B cell (primary cell): ENCODE data around the gene LARP4. TPM values are rescaled to one million over a fixed set of nuclear protein-coding genes. Genes with fewer than 3 reads are reported as not detected.

Experiments used
- ATAC-seq: fragments of 200-7000 bp; cut with Tn5 transposase; one replicate; pipeline ENCODE4 v1.10.0; 2021; ENCODE audit warnings: low read depth, mild to moderate bottlenecking, moderate number of reproducible peaks, moderate library complexity
- CTCF ChIA-PET: fragments of 350-600 bp; sonication (Branson Sonifier 250); formaldehyde crosslinking; loops from one replicate; lab custom pipeline; 2021; ENCODE audit warnings: antibody characterized with exemption, inconsistent platforms; lab: Charles Lee
- POLR2A ChIA-PET: fragments of 350-600 bp; sonication (Branson Sonifier 250); formaldehyde crosslinking; loops from one replicate; lab custom pipeline; 2021; ENCODE audit warnings: antibody characterized with exemption; lab: Charles Lee
- DNase-seq: peaks from one replicate; pipeline ENCODE4 v3.0.0; 2013
- H2AFZ ChIP-seq: 2 replicates; pipeline ENCODE4 v1.6.1; 2012; ENCODE audit warnings: mild to moderate bottlenecking, low read depth, low read length; ENCODE audit not compliant: insufficient read depth, poor library complexity, severe bottlenecking
- H3K27ac ChIP-seq, 2 donors: 1 replicate in 1 of 2; 2 replicates in 1 of 2; pipeline ENCODE4 v1.5.1; 2012 to 2013; ENCODE audit warnings: low read length in 2 of 2, mild to moderate bottlenecking in 2 of 2, moderate library complexity in 1 of 2
- H3K27me3 ChIP-seq, 4 experiments: fragments of 200-600 bp in 1 of 4; sonication (generic) in 1 of 4; replicated peaks in 1 of 4; 1 replicate in 2 of 4; 2 replicates in 2 of 4; pipeline versions ENCODE4 v1.6.1 to v1.7.0; 2013 to 2016; ENCODE audit warnings: low read length in 3 of 4, mild to moderate bottlenecking in 2 of 4, mixed read lengths in 1 of 4, moderate library complexity in 1 of 4; ENCODE audit not compliant: insufficient read depth in 4 of 4, control insufficient read depth in 3 of 4; ENCODE audit errors: control extremely low read depth in 1 of 4
- H3K36me3 ChIP-seq, 2 experiments: replicated peaks in 1 of 2; 1 replicate in 1 of 2; 2 replicates in 1 of 2; pipeline versions ENCODE4 v1.6.1 to v1.7.1; 2013; ENCODE audit warnings: low read length in 1 of 2; ENCODE audit not compliant: insufficient read depth in 2 of 2, control insufficient read depth in 1 of 2; ENCODE audit errors: control extremely low read depth in 1 of 2, extremely low read depth in 1 of 2
- H3K4me1 ChIP-seq, 2 donors: fragments of 200-600 bp in 1 of 2; sonication (generic) in 1 of 2; 1 replicate in 1 of 2; 2 replicates in 1 of 2; pipeline versions ENCODE4 v1.5.1 to v1.6.1; 2013 to 2017; ENCODE audit warnings: low read length in 2 of 2; ENCODE audit not compliant: control insufficient read depth in 2 of 2, insufficient read depth in 2 of 2
- H3K4me2 ChIP-seq: replicated peaks from 2 replicates; pipeline ENCODE3; 2012; ENCODE audit warnings: mild to moderate bottlenecking, low read depth, low read length; ENCODE audit not compliant: poor library complexity, severe bottlenecking
- H3K4me3 ChIP-seq, 5 experiments: fragments of 200-600 bp in 1 of 5; sonication (generic) in 1 of 5; 1 replicate in 3 of 5; 2 replicates in 2 of 5; pipeline versions ENCODE4 v1.5.1 to v1.7.0; 2011 to 2016; ENCODE audit warnings: low read length in 4 of 5, mild to moderate bottlenecking in 4 of 5, low read depth in 2 of 5, control low read depth in 1 of 5, moderate library complexity in 1 of 5; ENCODE audit not compliant: insufficient read depth in 1 of 5; ENCODE audit errors: control extremely low read depth in 1 of 5, extremely low read depth in 1 of 5
- H3K79me2 ChIP-seq: fragments of 200-600 bp; sonication (generic); one replicate; pipeline ENCODE4 v1.6.0; 2016; ENCODE audit warnings: low read length; ENCODE audit not compliant: control insufficient read depth, insufficient read depth
- H3K9ac ChIP-seq: fragments of 200-600 bp; sonication (generic); 2 replicates; pipeline ENCODE4 v1.6.1; 2017; ENCODE audit warnings: mild to moderate bottlenecking, low read length, moderate library complexity
- H3K9me3 ChIP-seq, 3 donors: one replicate each; pipeline versions ENCODE4 v1.6.1 to v1.7.1; 2013; ENCODE audit warnings: low read length in 2 of 3; ENCODE audit not compliant: control insufficient read depth in 2 of 3, insufficient read depth in 1 of 3; ENCODE audit errors: control extremely low read depth in 1 of 3
- H4K20me1 ChIP-seq: 2 replicates; pipeline ENCODE4 v1.6.0; 2012; ENCODE audit warnings: mild to moderate bottlenecking, low read length; ENCODE audit not compliant: insufficient read depth, control insufficient read depth, poor library complexity, severe bottlenecking
- H3K27ac Mint-ChIP-seq: one replicate; pipeline ENCODE4 v1.8.0; 2021; ENCODE audit warnings: mixed read lengths
- H3K27me3 Mint-ChIP-seq: one replicate; pipeline ENCODE4 v1.8.0; 2021; ENCODE audit warnings: mixed read lengths
- H3K4me1 Mint-ChIP-seq: one replicate; pipeline ENCODE4 v1.8.0; 2021; ENCODE audit warnings: mixed read lengths
- H3K4me3 Mint-ChIP-seq: one replicate; pipeline ENCODE4 v1.8.0; 2021; ENCODE audit warnings: mixed read lengths
- H3K9me3 Mint-ChIP-seq: one replicate; pipeline ENCODE4 v1.8.0; 2022; ENCODE audit warnings: mixed read lengths; ENCODE audit not compliant: insufficient read depth
- EZH2 ChIP-seq: IDR thresholded peaks from 2 replicates; pipeline ENCODE4 v1.6.1; 2012; ENCODE audit warnings: borderline replicate concordance, low read depth, mild to moderate bottlenecking, moderate library complexity, low read length; ENCODE audit not compliant: insufficient read depth, poor library complexity, severe bottlenecking
- WGBS: methylation state at CpG from one replicate; pipeline ENCODE4 v1.1.5; 2013; ENCODE audit warnings: missing lambda C conversion rate; ENCODE audit not compliant: insufficient coverage; 5-methylcytosine and 5-hydroxymethylcytosine counted together
- intact Hi-C: fragments of 100-400 bp; cut with micrococcal nuclease; formaldehyde crosslinking; loops from one replicate; pipeline ENCODE4 v1.10.0; 2022
- polyA plus RNA-seq: library from polyadenylated mRNA; depleted of rRNA; stranded (reverse); fragments of >200 nt; gene quantifications from 2 replicates; pipeline ENCODE4 v1.2.3, GENCODE V29; 2012
- total RNA-seq, 2 donors: library from RNA; stranded (reverse); fragments of 120-200 nt in 1 of 2; gene quantifications; 1 replicate in 1 of 2; 2 replicates in 1 of 2; pipeline versions ENCODE4 v1.2.3 to v1.2.4, GENCODE V29; 2013 to 2022
- TF ChIP-seq, protein P1 (sequence below): fragments of 200-600 bp; IDR thresholded peaks from one replicate; pipeline ENCODE4 v1.8.0; 2022; ENCODE audit warnings: antibody characterized with exemption, mild to moderate bottlenecking

The LARP4 gene
- total and polyA plus RNA-seq, 2 donors (not counting 1 experiment from before 2014, with no cell fraction given): 5.5 to 48.4 TPM

- Mint-ChIP-seq H3K27me3 (peaks cover 9% of the 10 kb centered on the region), H3K9me3 (no peaks in the 10 kb centered on the region), H3K4me1 (peaks cover 38% of the 10 kb centered on the region), H3K4me3 (peak overlapping the region; percentile 92), H3K27ac (peak overlapping the region; percentile 93)
- Histone ChIP-seq H3K79me2 (peaks cover 41% of the 10 kb centered on the region), H3K36me3 (no peaks in the 10 kb centered on the region), H2AFZ (peak overlapping the region; percentile 96), H3K4me2 (peak overlapping the region; percentile 90), H3K27ac (peak overlapping the region; percentile 62 to 88), H3K27me3 (no peaks in the 10 kb centered on the region), H4K20me1 (peaks cover 12% of the 10 kb centered on the region), H3K4me3 (peak overlapping the region; percentile 53 to 90 (median 81)), H3K9ac (peak overlapping the region; percentile 86), H3K9me3 (no peaks in the 10 kb centered on the region), H3K4me1 (peaks cover 22 to 24% of the 10 kb centered on the region in 2 donors)
- intact Hi-C loops: loop anchor here (1.0 to 10.0 kb wide), 5 partner anchors 117 to 571 kb away; partner anchors contain the start of genes ATF1, CERS5, LIMA1 and NCKAP5L
- no peak for TF ChIP-seq EZH2
- TF ChIP-seq, protein P1, sequence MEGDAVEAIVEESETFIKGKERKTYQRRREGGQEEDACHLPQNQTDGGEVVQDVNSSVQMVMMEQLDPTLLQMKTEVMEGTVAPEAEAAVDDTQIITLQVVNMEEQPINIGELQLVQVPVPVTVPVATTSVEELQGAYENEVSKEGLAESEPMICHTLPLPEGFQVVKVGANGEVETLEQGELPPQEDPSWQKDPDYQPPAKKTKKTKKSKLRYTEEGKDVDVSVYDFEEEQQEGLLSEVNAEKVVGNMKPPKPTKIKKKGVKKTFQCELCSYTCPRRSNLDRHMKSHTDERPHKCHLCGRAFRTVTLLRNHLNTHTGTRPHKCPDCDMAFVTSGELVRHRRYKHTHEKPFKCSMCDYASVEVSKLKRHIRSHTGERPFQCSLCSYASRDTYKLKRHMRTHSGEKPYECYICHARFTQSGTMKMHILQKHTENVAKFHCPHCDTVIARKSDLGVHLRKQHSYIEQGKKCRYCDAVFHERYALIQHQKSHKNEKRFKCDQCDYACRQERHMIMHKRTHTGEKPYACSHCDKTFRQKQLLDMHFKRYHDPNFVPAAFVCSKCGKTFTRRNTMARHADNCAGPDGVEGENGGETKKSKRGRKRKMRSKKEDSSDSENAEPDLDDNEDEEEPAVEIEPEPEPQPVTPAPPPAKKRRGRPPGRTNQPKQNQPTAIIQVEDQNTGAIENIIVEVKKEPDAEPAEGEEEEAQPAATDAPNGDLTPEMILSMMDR: no peak
- no CpG with 5 or more reads among the region's 8 CpGs for WGBS
- ATAC-seq (no peak), DNase-seq (no peak)
- ChIA-PET POLR2A (interaction anchor here (0.6 kb wide), 1 partner anchor 646 kb away, joined by 4 read pairs; no protein-coding TSS in a partner anchor), CTCF (interaction anchor here (1.1 kb wide), 1 partner anchor 289 kb away, joined by 3 read pairs; the partner anchor contains the start of gene COX14)
Measured at GRCh38 chr12:50400104-50400637, 514 bp upstream of the LARP4 start.

GRCh38 chr12:50401500-50402081, 906 bp downstream of the LARP4 start:
- DNase-seq (no peak), ATAC-seq (no peak)
- Histone ChIP-seq H3K9ac (peak overlapping the region; percentile 86), H3K27me3 (no peaks in the 10 kb centered on the region), H3K4me1 (peaks cover 22 to 24% of the 10 kb centered on the region in 2 donors), H2AFZ (peak overlapping the region; percentile 96), H3K9me3 (no peaks in the 10 kb centered on the region), H4K20me1 (peaks cover 22% of the 10 kb centered on the region), H3K4me2 (peak overlapping the region; percentile 90), H3K4me3 (peak overlapping the region; percentile 53 to 90 (median 81)), H3K27ac (peak overlapping the region; percentile 62 to 88), H3K79me2 (peaks cover 55% of the 10 kb centered on the region), H3K36me3 (no peaks in the 10 kb centered on the region)
- TF ChIP-seq, protein P1: no peak
- TF ChIP-seq EZH2: no peak
- Mint-ChIP-seq H3K27ac (peak overlapping the region; percentile 93), H3K27me3 (peaks cover 3% of the 10 kb centered on the region), H3K4me1 (peaks cover 38% of the 10 kb centered on the region), H3K9me3 (no peaks in the 10 kb centered on the region), H3K4me3 (peak overlapping the region; percentile 92)
- WGBS: 0% methylated on average over 8 of the region's 16 CpGs
- CTCF ChIA-PET: no interaction called here
- intact Hi-C loops: loop anchor here (2.0 to 10.0 kb wide), 3 partner anchors 363 to 573 kb away; partner anchors contain the start of genes ATF1 and NCKAP5L
- POLR2A ChIA-PET: no interaction called here
